CD14-positive monocyte (primary cell): ENCODE measurements around the gene SLIT3. TPM values are rescaled to one million over a fixed set of nuclear protein-coding genes. Genes with fewer than 3 reads are reported as not detected.

Experiments used
- DNase-seq, 3 donors: peaks; one replicate each; pipeline ENCODE4 v3.0.0-alpha.2; 2011 to 2022
- H2AFZ ChIP-seq: 2 replicates; pipeline ENCODE4 v1.6.0; 2012; ENCODE audit warnings: mild to moderate bottlenecking, low read depth, low read length, inconsistent platforms; ENCODE audit not compliant: insufficient read depth, poor library complexity, severe bottlenecking
- H3K27ac ChIP-seq, 2 donors: 1 replicate in 1 of 2; 2 replicates in 1 of 2; pipeline ENCODE4 v1.5.1; 2012 to 2013; ENCODE audit warnings: low read length in 2 of 2, control low read depth in 1 of 2, inconsistent platforms in 1 of 2, low read depth in 1 of 2, mild to moderate bottlenecking in 1 of 2
- H3K27me3 ChIP-seq, 2 donors: one replicate each; pipeline versions ENCODE4 v1.6.0 to v1.6.1; 2011 to 2013; ENCODE audit warnings: low read length in 2 of 2; ENCODE audit not compliant: control insufficient read depth in 2 of 2, insufficient read depth in 2 of 2
- H3K36me3 ChIP-seq, 2 donors: replicated peaks in 1 of 2; 1 replicate in 1 of 2; 2 replicates in 1 of 2; pipeline versions ENCODE4 v1.5.1 to v1.6.1; 2012 to 2013; ENCODE audit warnings: low read length in 2 of 2, control low read depth in 1 of 2, inconsistent platforms in 1 of 2, mild to moderate bottlenecking in 1 of 2; ENCODE audit not compliant: insufficient read depth in 2 of 2, control insufficient read depth in 1 of 2
- H3K4me1 ChIP-seq, 2 donors: 1 replicate in 1 of 2; 2 replicates in 1 of 2; pipeline versions ENCODE4 v1.5.1 to v1.6.1; 2012 to 2013; ENCODE audit warnings: low read length in 2 of 2, control low read depth in 1 of 2, inconsistent platforms in 1 of 2, mild to moderate bottlenecking in 1 of 2, moderate library complexity in 1 of 2; ENCODE audit not compliant: insufficient read depth in 2 of 2, control insufficient read depth in 1 of 2
- H3K4me2 ChIP-seq: replicated peaks from 2 replicates; pipeline ENCODE3; 2012; ENCODE audit warnings: low read length, moderate library complexity, mild to moderate bottlenecking; ENCODE audit not compliant: poor library complexity, severe bottlenecking; ENCODE audit errors: extremely low read depth
- H3K4me3 ChIP-seq, 3 experiments: fragments of 200-600 bp in 1 of 3; sonication (generic) in 1 of 3; replicated peaks in 1 of 3; 1 replicate in 2 of 3; 2 replicates in 1 of 3; pipeline ENCODE4 v1.5.1; 2011 to 2013; ENCODE audit warnings: low read length in 3 of 3, mild to moderate bottlenecking in 3 of 3, control low read depth in 2 of 3, low read depth in 2 of 3, inconsistent platforms in 1 of 3, moderate library complexity in 1 of 3
- H3K79me2 ChIP-seq: 2 replicates; pipeline ENCODE4 v1.6.0; 2012; ENCODE audit warnings: mild to moderate bottlenecking, control low read depth, inconsistent platforms, low read length, moderate library complexity; ENCODE audit not compliant: insufficient read depth
- H3K9ac ChIP-seq: 2 replicates; pipeline ENCODE4 v1.6.0; 2017; ENCODE audit warnings: low read length, mild to moderate bottlenecking; ENCODE audit not compliant: insufficient read depth, poor library complexity, severe bottlenecking
- H3K9me3 ChIP-seq, 2 donors: replicated peaks in 1 of 2; 1 replicate in 1 of 2; 2 replicates in 1 of 2; pipeline versions ENCODE4 v1.5.1 to v1.6.1; 2012 to 2013; ENCODE audit warnings: low read length in 2 of 2, control low read depth in 1 of 2; ENCODE audit not compliant: control insufficient read depth in 1 of 2, insufficient read depth in 1 of 2
- H4K20me1 ChIP-seq: 2 replicates; pipeline ENCODE4 v1.6.0; 2012; ENCODE audit warnings: mild to moderate bottlenecking, low read length, control low read depth, moderate library complexity; ENCODE audit not compliant: insufficient read depth
- H3K27ac Mint-ChIP-seq, 7 donors: one replicate each; pipeline ENCODE4 v1.8.0; 2020; ENCODE audit warnings: mild to moderate bottlenecking in 7 of 7, mixed read lengths in 7 of 7, moderate library complexity in 6 of 7, inconsistent platforms in 2 of 7
- H3K27me3 Mint-ChIP-seq, 3 donors: one replicate each; pipeline ENCODE4 v1.8.0; 2021 to 2022; ENCODE audit warnings: low read depth in 3 of 3, mild to moderate bottlenecking in 3 of 3, mixed read lengths in 3 of 3, moderate library complexity in 3 of 3, inconsistent platforms in 1 of 3
- H3K36me3 Mint-ChIP-seq, 2 donors: one replicate each; pipeline ENCODE4 v1.8.0; 2020; ENCODE audit warnings: mixed read lengths in 2 of 2, inconsistent platforms in 1 of 2, mild to moderate bottlenecking in 1 of 2
- H3K4me1 Mint-ChIP-seq: one replicate; pipeline ENCODE4 v1.8.0; 2020; ENCODE audit warnings: mild to moderate bottlenecking, mixed read lengths
- H3K4me3 Mint-ChIP-seq, 2 donors: one replicate each; pipeline ENCODE4 v1.8.0; 2020; ENCODE audit warnings: mild to moderate bottlenecking in 2 of 2, mixed read lengths in 2 of 2, moderate library complexity in 1 of 2
- H3K9me3 Mint-ChIP-seq, 7 donors: one replicate each; pipeline ENCODE4 v1.8.0; 2020 to 2022; ENCODE audit warnings: mixed read lengths in 7 of 7, mild to moderate bottlenecking in 6 of 7, moderate library complexity in 6 of 7, inconsistent platforms in 2 of 7
- CTCF ChIP-seq: fragments of 200-600 bp; IDR thresholded peaks from one replicate; pipeline ENCODE4 v1.8.0; 2022; ENCODE audit warnings: antibody characterized with exemption, mild to moderate bottlenecking
- WGBS: methylation state at CpG from one replicate; pipeline ENCODE4 v1.1.5; 2013; ENCODE audit warnings: missing lambda C conversion rate; ENCODE audit not compliant: insufficient coverage; 5-methylcytosine and 5-hydroxymethylcytosine counted together
- intact Hi-C, 2 donors: fragments of 100-400 bp; cut with micrococcal nuclease; formaldehyde crosslinking; loops; one replicate each; pipeline versions ENCODE4 v1.15.0 to v1.15.1; 2023
- polyA plus RNA-seq, 3 donors: library from polyadenylated mRNA; depleted of rRNA in 1 of 3; unstranded in 2 of 3; stranded (reverse) in 1 of 3; fragments of 300-500 nt in 2 of 3; fragments of >200 nt in 1 of 3; fragmentation: Illumina TruSeq in 2 of 3; gene quantifications; 1 replicate in 2 of 3; 2 replicates in 1 of 3; pipeline ENCODE4 v1.2.3, GENCODE V29; 2012 to 2021

Gene SLIT3
- polyA plus RNA-seq, 3 donors = not detected

- Histone ChIP-seq H3K9me3 (peaks cover 5 to 10% of the 10 kb centered on the region in 2 donors), H3K79me2 (no peaks in the 10 kb centered on the region), H3K4me3 (no peak overlapping the region), H3K4me2 (no peak overlapping the region), H4K20me1 (no peaks in the 10 kb centered on the region), H3K4me1 (no peaks in the 10 kb centered on the region), H3K27ac (no peak overlapping the region), H3K27me3 (no peaks in the 10 kb centered on the region), H2AFZ (no peak overlapping the region), H3K9ac (no peak overlapping the region), H3K36me3 (no peaks in the 10 kb centered on the region)
- Mint-ChIP-seq H3K36me3 (no peaks in the 10 kb centered on the region), H3K4me3 (no peak overlapping the region), H3K4me1 (no peaks in the 10 kb centered on the region), H3K9me3 (peaks cover 8 to 28% (median 17%) of the 10 kb centered on the region in 7 donors), H3K27ac (no peak overlapping the region), H3K27me3 (peaks cover 2 to 5% (median 3%) of the 10 kb centered on the region in 3 donors)
- whole genome bisulfite sequencing = 100% methylated on average over 1 of the region's 1 CpG
- no peak for TF ChIP-seq CTCF
- intact Hi-C loops = no loop called here
- DNase-seq = no peak
Observed at GRCh38 chr5:168728546-168729211, 572.3 kb downstream of the SLIT3 start.

GRCh38 chr5:168727547-168727946, 573.4 kb downstream of the SLIT3 start:
- Histone ChIP-seq H3K79me2 (no peaks in the 10 kb centered on the region), H3K4me2 (no peak overlapping the region), H3K9me3 (peaks cover 5 to 10% of the 10 kb centered on the region in 2 donors), H3K4me1 (no peaks in the 10 kb centered on the region), H3K4me3 (no peak overlapping the region), H4K20me1 (no peaks in the 10 kb centered on the region), H3K9ac (no peak overlapping the region), H2AFZ (no peak overlapping the region), H3K36me3 (no peaks in the 10 kb centered on the region), H3K27ac (no peak overlapping the region), H3K27me3 (no peaks in the 10 kb centered on the region)
- no peak overlapping the region for H3K4me3 Mint-ChIP-seq
- no peak for TF ChIP-seq CTCF
- DNase-seq = no peak
- H3K36me3 Mint-ChIP-seq = no peaks in the 10 kb centered on the region
- no CpG with 5 or more reads among the region's 2 CpGs for WGBS
- H3K4me1 Mint-ChIP-seq = no peaks in the 10 kb centered on the region
- peaks cover 8 to 28% (median 17%) of the 10 kb centered on the region in 7 donors for H3K9me3 Mint-ChIP-seq
- intact Hi-C loops = no loop called here
- no peak overlapping the region for H3K27ac Mint-ChIP-seq
- H3K27me3 Mint-ChIP-seq = peaks cover 3 to 5% (median 3%) of the 10 kb centered on the region in 3 donors
